Measurements from ENCODE around the gene DOCK10. TPM values are rescaled to one million over a fixed set of nuclear protein-coding genes. Genes with fewer than 3 reads are reported as not detected.

The DOCK10 gene
- total RNA-seq, 1 experiment from 2014 or later: 2.9 TPM

DNA sequence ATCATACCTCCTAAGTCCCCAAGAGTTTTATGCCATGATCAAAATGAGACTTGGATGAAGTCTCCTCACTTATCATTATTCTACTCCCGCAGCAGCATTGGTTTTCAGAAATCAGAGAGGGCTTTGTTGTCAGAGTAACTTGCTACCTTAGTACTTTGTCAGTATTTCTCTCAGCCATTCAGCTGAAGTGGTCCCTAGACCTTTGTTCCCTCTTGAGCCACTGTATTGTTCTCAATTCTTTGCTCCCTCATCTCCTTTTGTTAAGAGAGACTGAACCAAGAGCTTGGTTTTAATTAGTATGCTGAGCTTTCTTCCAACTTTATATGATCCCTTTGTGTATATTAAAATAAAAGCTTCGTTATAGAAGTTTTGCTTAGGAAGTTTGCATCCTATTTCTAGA, 133.4 kb downstream of the DOCK10 start:
- Mint-ChIP-seq H3K4me1 (peaks cover 5% of the 10 kb centered on the region), H3K4me3 (no peak overlapping the region), H3K9me3 (peaks cover 8% of the 10 kb centered on the region), H3K27ac (no peak overlapping the region), H3K27me3 (ENCODE audit: low read depth) (no peaks in the 10 kb centered on the region), H3K36me3 (peaks cover 2% of the 10 kb centered on the region; the same call in 1 of the 2 replicates)
- no peak for DNase-seq (ENCODE audit: low spot score)
- TF ChIP-seq GRHL2 (CRISPR knock-in tag; IDR thresholded peaks at IDR 0.05; ENCODE audit: insufficient replicate concordance, severe bottlenecking) (no peak), FOXJ3 (CRISPR knock-in tag; IDR thresholded peaks at IDR 0.05; ENCODE audit: borderline replicate concordance) (no peak), TCF7 (CRISPR knock-in tag; IDR thresholded peaks at IDR 0.05; ENCODE audit: low read depth) (no peak), MXD4 (CRISPR knock-in tag; IDR thresholded peaks at IDR 0.05; ENCODE audit: borderline replicate concordance) (no peak), RORB (CRISPR knock-in tag; IDR thresholded peaks at IDR 0.05) (no peak), CBFB (CRISPR knock-in tag; IDR thresholded peaks at IDR 0.05; ENCODE audit: low read depth) (no peak), FOXP1 (CRISPR knock-in tag; IDR thresholded peaks at IDR 0.05; ENCODE audit: borderline replicate concordance) (no peak), NR2C2 (CRISPR knock-in tag; IDR thresholded peaks at IDR 0.05) (no peak), KAT7 (CRISPR knock-in tag; IDR thresholded peaks at IDR 0.05; ENCODE audit: borderline replicate concordance) (no peak), GTF2I (CRISPR knock-in tag; conservative IDR thresholded peaks at IDR 0.05) (no peak), RELA (CRISPR knock-in tag; IDR thresholded peaks at IDR 0.05; ENCODE audit: borderline replicate concordance) (no peak), TEAD4 (CRISPR knock-in tag; IDR thresholded peaks at IDR 0.05) (no peak), ZNF416 (CRISPR knock-in tag; IDR thresholded peaks at IDR 0.05) (no peak)
- TF ChIP-seq, protein P1, sequence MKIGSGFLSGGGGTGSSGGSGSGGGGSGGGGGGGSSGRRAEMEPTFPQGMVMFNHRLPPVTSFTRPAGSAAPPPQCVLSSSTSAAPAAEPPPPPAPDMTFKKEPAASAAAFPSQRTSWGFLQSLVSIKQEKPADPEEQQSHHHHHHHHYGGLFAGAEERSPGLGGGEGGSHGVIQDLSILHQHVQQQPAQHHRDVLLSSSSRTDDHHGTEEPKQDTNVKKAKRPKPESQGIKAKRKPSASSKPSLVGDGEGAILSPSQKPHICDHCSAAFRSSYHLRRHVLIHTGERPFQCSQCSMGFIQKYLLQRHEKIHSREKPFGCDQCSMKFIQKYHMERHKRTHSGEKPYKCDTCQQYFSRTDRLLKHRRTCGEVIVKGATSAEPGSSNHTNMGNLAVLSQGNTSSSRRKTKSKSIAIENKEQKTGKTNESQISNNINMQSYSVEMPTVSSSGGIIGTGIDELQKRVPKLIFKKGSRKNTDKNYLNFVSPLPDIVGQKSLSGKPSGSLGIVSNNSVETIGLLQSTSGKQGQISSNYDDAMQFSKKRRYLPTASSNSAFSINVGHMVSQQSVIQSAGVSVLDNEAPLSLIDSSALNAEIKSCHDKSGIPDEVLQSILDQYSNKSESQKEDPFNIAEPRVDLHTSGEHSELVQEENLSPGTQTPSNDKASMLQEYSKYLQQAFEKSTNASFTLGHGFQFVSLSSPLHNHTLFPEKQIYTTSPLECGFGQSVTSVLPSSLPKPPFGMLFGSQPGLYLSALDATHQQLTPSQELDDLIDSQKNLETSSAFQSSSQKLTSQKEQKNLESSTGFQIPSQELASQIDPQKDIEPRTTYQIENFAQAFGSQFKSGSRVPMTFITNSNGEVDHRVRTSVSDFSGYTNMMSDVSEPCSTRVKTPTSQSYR (CRISPR knock-in tag; IDR thresholded peaks at IDR 0.05): no peak
- TF ChIP-seq, protein P2, sequence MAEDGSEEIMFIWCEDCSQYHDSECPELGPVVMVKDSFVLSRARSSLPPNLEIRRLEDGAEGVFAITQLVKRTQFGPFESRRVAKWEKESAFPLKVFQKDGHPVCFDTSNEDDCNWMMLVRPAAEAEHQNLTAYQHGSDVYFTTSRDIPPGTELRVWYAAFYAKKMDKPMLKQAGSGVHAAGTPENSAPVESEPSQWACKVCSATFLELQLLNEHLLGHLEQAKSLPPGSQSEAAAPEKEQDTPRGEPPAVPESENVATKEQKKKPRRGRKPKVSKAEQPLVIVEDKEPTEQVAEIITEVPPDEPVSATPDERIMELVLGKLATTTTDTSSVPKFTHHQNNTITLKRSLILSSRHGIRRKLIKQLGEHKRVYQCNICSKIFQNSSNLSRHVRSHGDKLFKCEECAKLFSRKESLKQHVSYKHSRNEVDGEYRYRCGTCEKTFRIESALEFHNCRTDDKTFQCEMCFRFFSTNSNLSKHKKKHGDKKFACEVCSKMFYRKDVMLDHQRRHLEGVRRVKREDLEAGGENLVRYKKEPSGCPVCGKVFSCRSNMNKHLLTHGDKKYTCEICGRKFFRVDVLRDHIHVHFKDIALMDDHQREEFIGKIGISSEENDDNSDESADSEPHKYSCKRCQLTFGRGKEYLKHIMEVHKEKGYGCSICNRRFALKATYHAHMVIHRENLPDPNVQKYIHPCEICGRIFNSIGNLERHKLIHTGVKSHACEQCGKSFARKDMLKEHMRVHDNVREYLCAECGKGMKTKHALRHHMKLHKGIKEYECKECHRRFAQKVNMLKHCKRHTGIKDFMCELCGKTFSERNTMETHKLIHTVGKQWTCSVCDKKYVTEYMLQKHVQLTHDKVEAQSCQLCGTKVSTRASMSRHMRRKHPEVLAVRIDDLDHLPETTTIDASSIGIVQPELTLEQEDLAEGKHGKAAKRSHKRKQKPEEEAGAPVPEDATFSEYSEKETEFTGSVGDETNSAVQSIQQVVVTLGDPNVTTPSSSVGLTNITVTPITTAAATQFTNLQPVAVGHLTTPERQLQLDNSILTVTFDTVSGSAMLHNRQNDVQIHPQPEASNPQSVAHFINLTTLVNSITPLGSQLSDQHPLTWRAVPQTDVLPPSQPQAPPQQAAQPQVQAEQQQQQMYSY (CRISPR knock-in tag; IDR thresholded peaks at IDR 0.05): no peak
- TF ChIP-seq, protein P3, sequence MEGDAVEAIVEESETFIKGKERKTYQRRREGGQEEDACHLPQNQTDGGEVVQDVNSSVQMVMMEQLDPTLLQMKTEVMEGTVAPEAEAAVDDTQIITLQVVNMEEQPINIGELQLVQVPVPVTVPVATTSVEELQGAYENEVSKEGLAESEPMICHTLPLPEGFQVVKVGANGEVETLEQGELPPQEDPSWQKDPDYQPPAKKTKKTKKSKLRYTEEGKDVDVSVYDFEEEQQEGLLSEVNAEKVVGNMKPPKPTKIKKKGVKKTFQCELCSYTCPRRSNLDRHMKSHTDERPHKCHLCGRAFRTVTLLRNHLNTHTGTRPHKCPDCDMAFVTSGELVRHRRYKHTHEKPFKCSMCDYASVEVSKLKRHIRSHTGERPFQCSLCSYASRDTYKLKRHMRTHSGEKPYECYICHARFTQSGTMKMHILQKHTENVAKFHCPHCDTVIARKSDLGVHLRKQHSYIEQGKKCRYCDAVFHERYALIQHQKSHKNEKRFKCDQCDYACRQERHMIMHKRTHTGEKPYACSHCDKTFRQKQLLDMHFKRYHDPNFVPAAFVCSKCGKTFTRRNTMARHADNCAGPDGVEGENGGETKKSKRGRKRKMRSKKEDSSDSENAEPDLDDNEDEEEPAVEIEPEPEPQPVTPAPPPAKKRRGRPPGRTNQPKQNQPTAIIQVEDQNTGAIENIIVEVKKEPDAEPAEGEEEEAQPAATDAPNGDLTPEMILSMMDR (IDR thresholded peaks at IDR 0.05): no peak
- TF ChIP-seq, protein P4, sequence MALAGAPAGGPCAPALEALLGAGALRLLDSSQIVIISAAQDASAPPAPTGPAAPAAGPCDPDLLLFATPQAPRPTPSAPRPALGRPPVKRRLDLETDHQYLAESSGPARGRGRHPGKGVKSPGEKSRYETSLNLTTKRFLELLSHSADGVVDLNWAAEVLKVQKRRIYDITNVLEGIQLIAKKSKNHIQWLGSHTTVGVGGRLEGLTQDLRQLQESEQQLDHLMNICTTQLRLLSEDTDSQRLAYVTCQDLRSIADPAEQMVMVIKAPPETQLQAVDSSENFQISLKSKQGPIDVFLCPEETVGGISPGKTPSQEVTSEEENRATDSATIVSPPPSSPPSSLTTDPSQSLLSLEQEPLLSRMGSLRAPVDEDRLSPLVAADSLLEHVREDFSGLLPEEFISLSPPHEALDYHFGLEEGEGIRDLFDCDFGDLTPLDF (CRISPR knock-in tag; IDR thresholded peaks at IDR 0.05): no peak
- TF ChIP-seq, protein P5, sequence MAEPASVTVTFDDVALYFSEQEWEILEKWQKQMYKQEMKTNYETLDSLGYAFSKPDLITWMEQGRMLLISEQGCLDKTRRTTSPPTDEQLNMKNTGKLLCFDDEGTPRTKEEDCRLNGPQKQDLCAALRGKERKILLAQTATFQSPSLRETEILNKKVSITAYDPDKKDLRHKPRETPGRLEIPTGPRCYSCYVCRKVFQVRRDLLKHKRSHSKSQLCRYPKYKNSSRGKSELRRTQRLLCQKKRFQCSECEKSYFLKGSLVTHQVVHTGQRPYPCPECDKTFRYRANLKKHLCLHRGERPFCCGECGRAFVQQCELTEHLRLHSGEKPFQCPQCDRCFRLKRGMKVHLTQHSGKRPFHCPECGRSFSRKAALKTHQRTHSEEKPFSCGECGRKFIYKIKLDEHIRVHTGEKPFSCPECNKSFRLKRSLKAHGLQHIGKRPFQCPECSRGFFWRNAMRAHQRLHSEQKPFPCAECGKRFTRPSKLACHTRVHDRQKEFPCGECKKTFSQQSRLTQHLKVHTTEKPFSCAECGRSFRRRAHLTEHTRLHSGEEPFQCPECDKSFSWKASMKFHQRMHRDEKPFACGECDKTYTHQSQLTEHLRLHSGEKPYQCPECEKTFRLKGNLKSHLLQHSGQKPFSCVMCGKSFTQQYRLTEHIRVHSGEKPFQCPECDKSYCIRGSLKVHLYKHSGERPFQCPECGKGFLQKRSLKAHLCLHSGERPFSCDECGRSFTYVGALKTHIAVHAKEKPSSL (CRISPR knock-in tag; conservative IDR thresholded peaks at IDR 0.05): no peak
- TF ChIP-seq, protein P6, sequence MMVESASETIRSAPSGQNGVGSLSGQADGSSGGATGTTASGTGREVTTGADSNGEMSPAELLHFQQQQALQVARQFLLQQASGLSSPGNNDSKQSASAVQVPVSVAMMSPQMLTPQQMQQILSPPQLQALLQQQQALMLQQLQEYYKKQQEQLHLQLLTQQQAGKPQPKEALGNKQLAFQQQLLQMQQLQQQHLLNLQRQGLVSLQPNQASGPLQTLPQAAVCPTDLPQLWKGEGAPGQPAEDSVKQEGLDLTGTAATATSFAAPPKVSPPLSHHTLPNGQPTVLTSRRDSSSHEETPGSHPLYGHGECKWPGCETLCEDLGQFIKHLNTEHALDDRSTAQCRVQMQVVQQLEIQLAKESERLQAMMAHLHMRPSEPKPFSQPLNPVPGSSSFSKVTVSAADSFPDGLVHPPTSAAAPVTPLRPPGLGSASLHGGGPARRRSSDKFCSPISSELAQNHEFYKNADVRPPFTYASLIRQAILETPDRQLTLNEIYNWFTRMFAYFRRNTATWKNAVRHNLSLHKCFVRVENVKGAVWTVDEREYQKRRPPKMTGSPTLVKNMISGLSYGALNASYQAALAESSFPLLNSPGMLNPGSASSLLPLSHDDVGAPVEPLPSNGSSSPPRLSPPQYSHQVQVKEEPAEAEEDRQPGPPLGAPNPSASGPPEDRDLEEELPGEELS (CRISPR knock-in tag; IDR thresholded peaks at IDR 0.05): no peak
- TF ChIP-seq, protein P7, sequence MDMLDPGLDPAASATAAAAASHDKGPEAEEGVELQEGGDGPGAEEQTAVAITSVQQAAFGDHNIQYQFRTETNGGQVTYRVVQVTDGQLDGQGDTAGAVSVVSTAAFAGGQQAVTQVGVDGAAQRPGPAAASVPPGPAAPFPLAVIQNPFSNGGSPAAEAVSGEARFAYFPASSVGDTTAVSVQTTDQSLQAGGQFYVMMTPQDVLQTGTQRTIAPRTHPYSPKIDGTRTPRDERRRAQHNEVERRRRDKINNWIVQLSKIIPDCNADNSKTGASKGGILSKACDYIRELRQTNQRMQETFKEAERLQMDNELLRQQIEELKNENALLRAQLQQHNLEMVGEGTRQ (CRISPR knock-in tag; IDR thresholded peaks at IDR 0.05): no peak
- CTCF ChIA-PET: interaction anchor here (0.6 kb wide), 1 partner anchor 757 kb away, joined by 3 read pairs; no protein-coding TSS in a partner anchor
- POLR2A ChIA-PET: no interaction called here
- no peak for ATAC-seq
